ENCODE results near the gene ACADVL. TPM values are rescaled to one million over a fixed set of nuclear protein-coding genes. Genes with fewer than 3 reads are reported as not detected.

Gene ACADVL
- total and polyA plus RNA-seq, 4 donors: 158 to 774 (median 545) TPM

DNA sequence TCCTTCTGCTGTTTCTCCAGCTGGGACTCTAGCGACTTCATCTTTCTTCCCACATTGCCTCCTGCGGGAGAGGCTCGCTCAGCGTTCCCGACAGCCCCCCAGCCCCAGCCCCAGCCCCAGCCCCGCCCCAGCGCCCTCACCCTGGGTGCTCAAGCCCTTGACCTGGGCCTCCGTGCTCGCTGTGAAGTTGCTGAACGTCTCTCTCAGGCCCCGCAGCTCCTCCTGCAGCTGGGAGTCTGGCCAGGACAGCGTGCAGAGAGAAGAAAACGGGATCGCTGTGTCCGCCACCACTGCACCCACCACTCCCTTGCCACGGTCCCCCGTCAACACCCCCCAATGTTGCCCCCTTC, 42.9 kb upstream of the ACADVL start:
- DNase-seq: peak; percentile 68 to 78 (median 70)

GRCh38 chr17:7177191-7177953, 42.4 kb upstream of the ACADVL start:
- TF ChIP-seq CTCF (IDR thresholded peaks at IDR 0.05; ENCODE audit: control extremely low read depth, extremely low read depth): peak; percentile 77
- no peaks in the 10 kb centered on the region for H3K27me3 ChIP-seq (ENCODE audit: control insufficient read depth in 3 of 3, insufficient read depth in 3 of 3, low read length in 2 of 3)
- H3K9me3 ChIP-seq (ENCODE audit: control insufficient read depth in 4 of 4, insufficient read depth in 3 of 4, low read length in 3 of 4): no peaks in the 10 kb centered on the region
- no peaks in the 10 kb centered on the region for H3K36me3 ChIP-seq (ENCODE audit: control insufficient read depth in 4 of 4, insufficient read depth in 4 of 4, low read length in 4 of 4)
- H3K4me1 ChIP-seq (ENCODE audit: control insufficient read depth in 5 of 5, insufficient read depth in 5 of 5, low read length in 5 of 5): peaks cover 0 to 15% (median 8%) of the 10 kb centered on the region in 5 donors
- 2 to 3% methylated on average over 31 of the region's 31 CpGs for WGBS, 2 donors
- DNase-seq (peak; percentile 92 to 93 (median 93)), ATAC-seq (ENCODE audit: insufficient read depth, low FRiP score) (peak; percentile 79)
- peak overlapping the region; percentile 24 to 65 for H3K9ac ChIP-seq (ENCODE audit: insufficient read depth in 1 of 2, low read length in 2 of 2)
- H3K4me3 ChIP-seq: no peak overlapping the region
- H3K27ac ChIP-seq (ENCODE audit: low read depth in 1 of 2, low read length in 1 of 2): no peak overlapping the region

More for the DNA sequence above, 42.9 kb upstream of the ACADVL start:
- Histone ChIP-seq H3K4me3 (no peak overlapping the region), H3K27ac (ENCODE audit: low read depth in 1 of 2, low read length in 1 of 2) (no peak overlapping the region), H3K36me3 (ENCODE audit: control insufficient read depth in 4 of 4, insufficient read depth in 4 of 4, low read length in 4 of 4) (no peaks in the 10 kb centered on the region), H3K9ac (ENCODE audit: insufficient read depth in 1 of 2, low read length in 2 of 2) (peak overlapping the region; percentile 35 to 43), H3K4me1 (ENCODE audit: control insufficient read depth in 5 of 5, insufficient read depth in 5 of 5, low read length in 5 of 5) (peaks cover 0 to 15% (median 8%) of the 10 kb centered on the region in 5 donors), H3K27me3 (ENCODE audit: control insufficient read depth in 3 of 3, insufficient read depth in 3 of 3, low read length in 2 of 3) (no peaks in the 10 kb centered on the region), H3K9me3 (ENCODE audit: control insufficient read depth in 4 of 4, insufficient read depth in 3 of 4, low read length in 3 of 4) (no peaks in the 10 kb centered on the region)
- TF ChIP-seq CTCF (IDR thresholded peaks at IDR 0.05; ENCODE audit: control extremely low read depth, extremely low read depth): no peak
- ATAC-seq (ENCODE audit: insufficient read depth, low FRiP score): no peak
- WGBS, 2 donors: 13 to 28% methylated on average over 16 to 17 of the region's 17 CpGs

DNA sequence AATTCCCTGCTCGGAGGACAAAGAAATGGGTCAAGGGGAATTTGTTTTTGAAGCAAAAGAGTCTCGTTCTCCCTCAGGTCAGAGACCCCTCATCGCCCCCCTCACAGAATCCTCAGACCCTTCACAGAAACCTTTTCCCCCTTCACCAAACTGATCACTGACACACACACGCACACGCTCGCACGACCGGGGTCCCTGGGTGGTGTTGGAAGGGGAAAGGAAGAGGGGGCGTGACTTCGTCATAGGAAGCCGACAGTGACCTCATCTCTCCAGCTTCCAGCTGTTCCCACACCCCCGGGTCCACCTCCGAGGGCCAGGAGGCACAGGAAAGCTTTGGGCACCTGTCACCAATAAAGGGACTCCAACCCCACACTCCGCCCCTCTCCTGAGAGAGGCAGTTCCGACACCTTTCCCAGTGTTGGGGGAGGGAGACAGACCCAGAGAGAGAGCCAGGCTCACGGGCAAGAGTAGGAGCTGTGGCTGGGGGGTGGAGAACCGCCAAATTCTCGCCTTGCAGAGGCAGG, 41.7 kb upstream of the ACADVL start:
- Histone ChIP-seq H3K4me3 (no peak overlapping the region), H3K27ac (ENCODE audit: low read depth in 1 of 2, low read length in 1 of 2) (no peak overlapping the region), H3K27me3 (ENCODE audit: control insufficient read depth in 3 of 3, insufficient read depth in 3 of 3, low read length in 2 of 3) (no peaks in the 10 kb centered on the region), H3K36me3 (ENCODE audit: control insufficient read depth in 4 of 4, insufficient read depth in 4 of 4, low read length in 4 of 4) (no peaks in the 10 kb centered on the region), H3K9me3 (ENCODE audit: control insufficient read depth in 4 of 4, insufficient read depth in 3 of 4, low read length in 3 of 4) (no peaks in the 10 kb centered on the region), H3K9ac (ENCODE audit: insufficient read depth in 1 of 2, low read length in 2 of 2) (peak overlapping the region; percentile 24 to 65), H3K4me1 (ENCODE audit: control insufficient read depth in 5 of 5, insufficient read depth in 5 of 5, low read length in 5 of 5) (peaks cover 0 to 15% (median 8%) of the 10 kb centered on the region in 5 donors)
- 4 to 5% methylated on average over 18 of the region's 18 CpGs for WGBS, 2 donors
- no peak for ATAC-seq (ENCODE audit: insufficient read depth, low FRiP score)
- no peak for TF ChIP-seq CTCF (IDR thresholded peaks at IDR 0.05; ENCODE audit: control extremely low read depth, extremely low read depth)
- DNase-seq: peak; percentile 62 to 74 (median 71)
